ENCODE measurements around the gene CGAS. TPM values are rescaled to one million over a fixed set of nuclear protein-coding genes. Genes with fewer than 3 reads are reported as not detected.

Gene CGAS
- total and polyA plus RNA-seq, 2 donors (not counting 1 experiment from before 2014, with no cell fraction given) = 5.1 to 20.0 TPM

- Histone ChIP-seq H2AFZ (ENCODE audit: insufficient read depth, low read depth, low read length, poor library complexity, severe bottlenecking) (no peak overlapping the region), H3K79me2 (ENCODE audit: control insufficient read depth, insufficient read depth, low read length) (no peaks in the 10 kb centered on the region), H4K20me1 (ENCODE audit: control insufficient read depth, insufficient read depth, low read length, poor library complexity, severe bottlenecking) (no peaks in the 10 kb centered on the region), H3K27ac (ENCODE audit: low read length in 2 of 2) (no peak overlapping the region), H3K9me3 (ENCODE audit: control extremely low read depth in 1 of 3, control insufficient read depth in 2 of 3, insufficient read depth in 1 of 3, low read length in 2 of 3) (peaks cover 0 to 7% (median 0%) of the 10 kb centered on the region in 3 donors), H3K36me3 (replicated peaks in 1 of 2; ENCODE audit: control extremely low read depth in 1 of 2, control insufficient read depth in 1 of 2, extremely low read depth in 1 of 2, insufficient read depth in 2 of 2, low read length in 1 of 2) (no peaks in the 10 kb centered on the region), H3K9ac (ENCODE audit: low read length) (no peak overlapping the region), H3K4me1 (ENCODE audit: control insufficient read depth in 2 of 2, insufficient read depth in 2 of 2, low read length in 2 of 2) (peaks cover 3 to 15% of the 10 kb centered on the region in 2 donors), H3K4me2 (replicated peaks; ENCODE audit: low read depth, low read length, poor library complexity, severe bottlenecking) (no peak overlapping the region), H3K4me3 (ENCODE audit: control extremely low read depth in 1 of 5, extremely low read depth in 1 of 5, insufficient read depth in 1 of 5, low read depth in 2 of 5, low read length in 4 of 5) (no peak overlapping the region), H3K27me3 (replicated peaks in 1 of 4; ENCODE audit: control extremely low read depth in 1 of 4, control insufficient read depth in 3 of 4, insufficient read depth in 4 of 4, low read length in 3 of 4) (no peaks in the 10 kb centered on the region)
- CTCF ChIA-PET = no interaction called here
- intact Hi-C loops (cut with micrococcal nuclease) = no loop called here
- H3K4me3 Mint-ChIP-seq = no peak overlapping the region
- TF ChIP-seq CTCF (IDR thresholded peaks at IDR 0.05) (no peak), EZH2 (IDR thresholded peaks at IDR 0.05; ENCODE audit: borderline replicate concordance, insufficient read depth, low read depth, low read length, poor library complexity, severe bottlenecking) (no peak)
- DNase-seq = no peak
- no peak overlapping the region for H3K27ac Mint-ChIP-seq
- no peaks in the 10 kb centered on the region for H3K9me3 Mint-ChIP-seq (ENCODE audit: insufficient read depth)
- WGBS (ENCODE audit: insufficient coverage) = 93% methylated on average over 6 of the region's 10 CpGs
- POLR2A ChIA-PET = no interaction called here
- peaks cover 7% of the 10 kb centered on the region for H3K4me1 Mint-ChIP-seq
- H3K27me3 Mint-ChIP-seq = no peaks in the 10 kb centered on the region
- ATAC-seq (ENCODE audit: low read depth) = no peak
Measured at GRCh38 chr6:73389854-73390253, 62.2 kb downstream of the CGAS start.

- no peaks in the 10 kb centered on the region for H3K27me3 Mint-ChIP-seq
- peak overlapping the region in 1 of 2 donors; percentile 10 for H3K27ac ChIP-seq (ENCODE audit: low read length in 2 of 2)
- no peak for TF ChIP-seq EZH2 (IDR thresholded peaks at IDR 0.05; ENCODE audit: borderline replicate concordance, insufficient read depth, low read depth, low read length, poor library complexity, severe bottlenecking)
- peak; percentile 16 for TF ChIP-seq CTCF (IDR thresholded peaks at IDR 0.05)
Measured at GRCh38 chr6:73388800-73389512, 63.1 kb downstream of the CGAS start.

More at GRCh38 chr6:73388800-73389512, 63.1 kb downstream of the CGAS start:
- Histone ChIP-seq H3K79me2 (ENCODE audit: control insufficient read depth, insufficient read depth, low read length) (no peaks in the 10 kb centered on the region), H2AFZ (ENCODE audit: insufficient read depth, low read depth, low read length, poor library complexity, severe bottlenecking) (peak overlapping the region; percentile 88), H3K9me3 (ENCODE audit: control extremely low read depth in 1 of 3, control insufficient read depth in 2 of 3, insufficient read depth in 1 of 3, low read length in 2 of 3) (no peaks in the 10 kb centered on the region), H4K20me1 (ENCODE audit: control insufficient read depth, insufficient read depth, low read length, poor library complexity, severe bottlenecking) (no peaks in the 10 kb centered on the region), H3K36me3 (replicated peaks in 1 of 2; ENCODE audit: control extremely low read depth in 1 of 2, control insufficient read depth in 1 of 2, extremely low read depth in 1 of 2, insufficient read depth in 2 of 2, low read length in 1 of 2) (no peaks in the 10 kb centered on the region), H3K9ac (ENCODE audit: low read length) (peak overlapping the region; percentile 75), H3K4me2 (replicated peaks; ENCODE audit: low read depth, low read length, poor library complexity, severe bottlenecking) (peak overlapping the region; percentile 74), H3K4me1 (ENCODE audit: control insufficient read depth in 2 of 2, insufficient read depth in 2 of 2, low read length in 2 of 2) (peaks cover 3 to 15% of the 10 kb centered on the region in 2 donors), H3K27me3 (replicated peaks in 1 of 4; ENCODE audit: control extremely low read depth in 1 of 4, control insufficient read depth in 3 of 4, insufficient read depth in 4 of 4, low read length in 3 of 4) (no peaks in the 10 kb centered on the region), H3K4me3 (ENCODE audit: control extremely low read depth in 1 of 5, extremely low read depth in 1 of 5, insufficient read depth in 1 of 5, low read depth in 2 of 5, low read length in 4 of 5) (peak overlapping the region; percentile 58 to 83 (median 65))
- Mint-ChIP-seq H3K4me3 (peak overlapping the region; percentile 87), H3K9me3 (ENCODE audit: insufficient read depth) (no peaks in the 10 kb centered on the region), H3K4me1 (peaks cover 7% of the 10 kb centered on the region), H3K27ac (peak overlapping the region; percentile 61)
- WGBS (ENCODE audit: insufficient coverage) = under 1% methylated on average over 29 of the region's 38 CpGs
- ATAC-seq (ENCODE audit: low read depth) (peak; percentile 80), DNase-seq (peak; percentile 52)
- intact Hi-C loops (cut with micrococcal nuclease) = no loop called here
- POLR2A ChIA-PET = interaction anchor here (0.5 kb wide), 1 partner anchor 1853 kb away, joined by 3 read pairs; no protein-coding TSS in a partner anchor
- CTCF ChIA-PET = interaction anchor here (0.6 to 1.7 kb wide), 5 partner anchors 50 to 263 kb away, joined by 3 to 4 read pairs (median 3); no protein-coding TSS in a partner anchor
